GM18858 (cell line): ENCODE measurements around the gene COX7B2.

Source experiments
- ATAC-seq: cut with Tn5 transposase; IDR thresholded peaks from one replicate; pipeline ENCODE4 v1.9.1; 2021; ENCODE audit not compliant: unreplicated experiment

The COX7B2 gene

GRCh38 chr4:46890056-46890455 is 19.0 kb downstream of the COX7B2 start:
- no peak for ATAC-seq

- no peak for ATAC-seq
Measured at GRCh38 chr4:46889410-46889809, 19.6 kb downstream of the COX7B2 start.

DNA sequence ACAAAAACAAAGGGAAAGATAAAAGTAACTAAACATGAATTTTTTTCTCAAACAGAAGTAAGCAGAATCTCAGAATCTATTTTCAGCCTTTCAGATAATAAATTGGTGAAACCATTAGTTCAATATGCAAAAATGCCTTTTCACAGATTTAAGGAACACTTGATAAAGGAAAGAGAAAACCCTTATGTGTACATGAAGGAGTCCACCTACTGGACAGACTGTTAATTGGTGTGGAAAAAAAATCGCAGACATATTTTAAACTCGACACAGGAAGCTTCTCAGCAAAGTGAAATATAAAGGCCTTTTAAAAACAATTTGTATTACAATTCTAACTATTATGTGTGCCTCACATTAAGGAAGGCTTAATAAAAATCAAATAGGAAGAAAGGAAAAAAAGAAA is 22.3 kb downstream of the COX7B2 start:
- no peak for ATAC-seq

DNA sequence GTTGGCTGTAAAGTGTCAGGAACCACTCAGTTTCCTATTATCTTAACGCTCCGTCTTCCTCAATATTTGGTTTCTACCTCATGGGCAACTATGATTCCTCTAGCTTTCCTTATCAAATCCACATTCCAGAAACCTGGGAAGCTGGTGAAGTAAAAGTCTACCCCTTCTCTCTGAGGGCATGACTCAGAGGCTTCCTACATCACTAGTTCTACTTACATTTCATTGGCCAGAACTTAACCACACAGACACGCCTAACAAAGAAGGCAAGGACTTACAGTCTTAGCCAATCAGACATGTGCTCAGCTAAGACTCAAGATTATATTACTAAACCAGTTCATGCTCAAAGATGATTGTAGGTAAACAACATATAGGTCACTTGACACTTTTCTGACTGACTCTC is 30.4 kb downstream of the COX7B2 start:
- ATAC-seq = no peak

DNA sequence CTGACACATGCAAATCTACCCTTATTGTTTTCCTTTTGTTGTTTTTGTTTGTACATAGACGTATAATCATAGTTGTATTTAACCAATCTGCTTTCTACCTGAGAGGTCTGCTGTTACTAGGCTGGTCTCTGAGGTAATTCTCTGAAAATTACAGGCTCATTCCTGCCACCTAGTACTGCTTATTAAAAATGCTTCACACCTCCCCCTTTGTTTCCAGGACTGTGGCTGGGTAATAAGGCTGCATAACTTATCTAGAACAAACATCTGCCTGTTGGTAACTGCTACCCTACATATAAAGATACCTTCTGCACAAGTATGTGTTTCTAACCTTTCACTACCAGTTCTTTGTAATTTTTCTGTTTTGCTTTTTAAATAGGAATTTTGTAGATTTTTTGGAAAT is 34.2 kb downstream of the COX7B2 start:
- no peak for ATAC-seq

DNA sequence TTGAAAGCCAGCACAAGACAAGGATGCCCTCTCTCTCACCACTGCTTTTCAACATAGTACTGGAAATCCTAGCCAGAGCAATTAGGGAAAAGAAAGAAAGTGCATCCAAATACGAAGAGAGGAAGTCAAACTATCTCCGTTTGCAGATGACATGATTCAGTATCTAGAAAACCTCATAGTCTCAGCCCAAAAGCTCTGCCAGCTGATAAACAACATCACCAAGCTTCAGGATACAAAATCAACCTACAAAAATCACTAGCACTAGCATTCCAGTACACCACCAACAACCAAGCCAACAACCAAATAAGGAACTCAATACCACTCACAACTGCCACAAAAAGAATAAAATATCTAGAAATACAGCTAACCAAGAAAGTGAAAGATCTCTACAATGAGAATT is 38.6 kb downstream of the COX7B2 start:
- no peak for ATAC-seq

GRCh38 chr4:46856333-46856732 is 52.7 kb downstream of the COX7B2 start:
- ATAC-seq = no peak

DNA sequence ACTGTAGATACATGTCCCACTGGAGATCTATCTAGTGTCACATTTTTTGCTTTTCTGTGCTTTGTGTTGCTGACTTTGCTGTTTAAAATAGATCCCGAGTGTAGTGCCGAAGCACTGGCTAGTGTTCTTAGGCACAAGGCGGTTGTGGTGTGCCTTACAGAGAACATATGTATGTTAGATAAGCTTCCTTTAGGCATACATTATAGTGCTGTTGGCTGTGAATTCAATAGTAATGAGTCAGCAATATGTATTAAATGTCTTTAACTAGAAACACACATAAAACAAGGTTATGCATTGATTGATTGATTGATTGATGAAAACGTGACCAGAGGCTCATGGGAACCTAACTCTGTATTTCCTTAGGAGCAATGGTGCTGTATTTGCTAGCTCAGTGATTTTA is 56.2 kb downstream of the COX7B2 start:
- ATAC-seq = no peak

- no peak for ATAC-seq
Measured at GRCh38 chr4:46850026-46850425, 59.0 kb downstream of the COX7B2 start.

GRCh38 chr4:46844325-46844917 is 64.6 kb downstream of the COX7B2 start:
- ATAC-seq = peak; percentile 60

DNA sequence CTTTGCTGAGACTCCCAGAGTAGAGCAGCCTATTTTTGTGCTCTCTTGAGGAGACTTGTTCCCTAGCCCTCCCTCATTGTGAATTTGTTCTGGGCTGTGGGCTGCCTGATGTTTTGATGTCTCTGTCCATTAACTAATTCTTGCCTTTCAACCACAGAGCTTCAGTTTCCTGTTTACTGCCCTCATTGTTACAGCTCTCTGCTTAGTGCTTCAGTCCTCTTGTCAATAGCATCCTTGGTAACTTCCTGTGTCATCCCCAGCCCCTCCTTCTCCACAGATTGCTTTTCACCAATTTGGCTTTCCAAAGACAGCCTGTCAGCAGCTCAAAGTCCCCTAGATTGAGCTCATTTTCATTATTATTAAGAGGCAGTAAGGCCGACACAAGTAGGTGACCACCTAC is 69.9 kb downstream of the COX7B2 start:
- no peak for ATAC-seq

DNA sequence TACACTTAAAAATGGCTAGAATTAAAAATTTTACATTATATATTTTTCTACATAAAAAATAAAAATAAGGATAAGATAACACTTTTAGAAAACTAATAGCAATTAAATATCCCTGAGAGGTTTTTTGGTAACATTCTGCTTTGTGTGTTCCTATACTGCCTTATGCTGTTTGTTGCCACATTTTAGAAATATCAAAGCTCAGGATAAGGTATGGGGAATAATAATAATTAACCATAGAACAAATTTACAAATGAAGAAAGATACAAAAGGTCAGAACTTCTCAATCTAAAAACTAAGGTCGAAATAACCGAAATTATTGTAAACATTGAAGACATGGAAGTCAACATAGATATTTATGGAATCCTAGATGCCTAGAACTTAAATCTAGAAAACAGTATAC is 71.4 kb downstream of the COX7B2 start:
- no peak for ATAC-seq

- ATAC-seq = no peak
Measured at GRCh38 chr4:46836584-46836983, 72.5 kb downstream of the COX7B2 start.

DNA sequence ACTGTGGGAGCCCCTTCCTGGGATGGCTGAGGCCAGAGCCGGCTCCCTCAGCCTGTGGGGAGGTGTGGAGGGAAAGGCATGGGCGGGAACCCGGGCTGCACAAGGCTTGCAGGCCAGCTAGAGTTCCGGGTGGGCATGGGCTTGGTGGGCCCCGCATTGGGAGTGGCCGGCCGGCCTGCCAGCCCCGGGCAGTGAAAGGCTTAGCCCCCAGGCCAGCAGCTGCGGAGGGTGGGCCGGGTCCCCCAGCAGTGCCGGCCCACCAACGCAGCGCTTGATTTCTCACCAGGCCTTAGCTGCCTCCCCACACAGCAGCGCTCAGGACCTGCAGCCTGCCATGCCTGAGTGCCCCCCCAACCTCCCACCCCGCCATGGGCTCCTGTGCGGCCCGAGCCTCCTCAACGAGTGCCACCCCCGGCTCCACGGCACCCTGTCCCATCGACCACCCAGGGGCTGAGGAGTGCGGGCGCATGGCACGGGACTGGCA is 78.0 kb downstream of the COX7B2 start:
- ATAC-seq = no peak

DNA sequence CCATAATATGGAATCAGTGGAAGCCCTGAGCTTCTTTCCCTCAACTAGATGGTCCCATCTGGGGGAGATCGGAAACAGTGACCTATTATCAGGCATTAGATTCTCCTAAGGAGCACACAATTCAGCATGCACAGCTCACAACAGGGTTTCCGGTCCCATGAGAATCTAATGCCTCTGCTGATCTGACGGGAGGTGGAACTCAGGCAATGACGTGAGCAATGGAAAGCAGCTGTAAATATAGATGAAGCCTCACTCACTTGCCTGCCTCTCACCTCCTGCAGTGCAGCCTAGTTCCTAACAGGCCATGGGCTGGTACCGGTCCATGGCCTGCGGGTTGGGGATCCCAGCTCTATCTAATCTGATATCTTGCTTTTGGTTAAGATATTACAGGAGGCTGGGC is 88.9 kb downstream of the COX7B2 start:
- no peak for ATAC-seq

- no peak for ATAC-seq
Measured at GRCh38 chr4:46819095-46819494, 90.0 kb downstream of the COX7B2 start.

- no peak for ATAC-seq
Measured at GRCh38 chr4:46818604-46819003, 90.4 kb downstream of the COX7B2 start.

DNA sequence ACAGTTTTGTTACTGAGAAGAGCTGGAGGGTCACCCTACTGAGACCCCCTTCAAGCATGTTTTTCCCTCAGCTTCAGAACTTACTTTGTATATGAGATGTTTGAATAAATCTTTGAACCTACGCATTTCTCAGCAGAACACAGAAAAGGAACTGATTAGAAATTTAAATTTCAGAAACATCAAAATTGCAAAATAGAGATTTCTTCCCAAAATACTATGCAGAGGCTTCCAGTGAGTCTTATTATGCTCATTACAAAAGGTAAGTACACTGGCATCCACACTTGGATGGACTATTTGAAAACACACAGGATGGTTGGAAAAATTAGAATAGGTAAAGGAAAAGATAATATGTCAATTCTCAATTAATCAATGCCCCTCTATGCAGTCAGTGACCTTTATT is 91.2 kb downstream of the COX7B2 start:
- ATAC-seq = no peak

- ATAC-seq = no peak
Measured at GRCh38 chr4:46804781-46805413, 104.1 kb downstream of the COX7B2 start.

DNA sequence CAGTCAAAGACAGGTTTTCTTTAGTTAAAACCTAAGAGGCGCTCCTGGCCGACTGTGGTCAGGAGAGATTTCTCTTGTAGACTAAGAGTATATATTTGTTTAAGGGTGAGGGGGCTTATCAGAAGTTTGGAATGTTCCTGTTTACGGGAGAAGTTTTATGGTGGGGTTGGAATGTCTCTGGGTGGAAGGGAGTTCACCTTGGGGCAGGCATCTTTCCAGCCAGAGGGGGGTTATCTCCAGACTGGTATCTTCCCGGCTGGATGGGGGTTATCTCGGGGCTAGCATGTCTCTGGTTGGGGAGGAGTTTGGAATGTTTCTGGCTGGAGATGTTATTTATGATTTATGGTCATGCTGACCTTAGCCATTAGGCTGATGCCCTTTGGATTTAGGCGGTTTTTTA is 116.0 kb downstream of the COX7B2 start:
- ATAC-seq = no peak

GRCh38 chr4:46781434-46782092 is 127.5 kb downstream of the COX7B2 start:
- ATAC-seq = no peak

DNA sequence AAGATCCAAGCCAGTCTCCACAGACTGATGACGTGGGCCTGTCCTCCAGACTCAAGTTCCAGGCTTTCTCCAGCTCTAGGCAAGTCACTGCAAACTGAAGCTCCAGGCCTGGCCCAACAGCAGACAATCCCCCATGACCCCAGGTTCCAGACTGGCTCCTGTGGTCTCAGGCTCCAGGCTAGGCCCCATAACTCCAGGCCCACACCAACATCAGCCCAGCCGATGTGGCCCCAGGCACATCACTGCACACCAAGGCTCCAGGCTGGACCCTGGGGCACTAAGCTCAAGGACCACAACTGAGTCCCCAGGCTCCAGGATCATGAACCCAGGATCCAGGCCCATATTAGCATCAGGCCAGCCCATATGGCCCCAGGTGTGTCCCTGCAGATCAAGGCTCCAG is 143.6 kb downstream of the COX7B2 start:
- no peak for ATAC-seq

DNA sequence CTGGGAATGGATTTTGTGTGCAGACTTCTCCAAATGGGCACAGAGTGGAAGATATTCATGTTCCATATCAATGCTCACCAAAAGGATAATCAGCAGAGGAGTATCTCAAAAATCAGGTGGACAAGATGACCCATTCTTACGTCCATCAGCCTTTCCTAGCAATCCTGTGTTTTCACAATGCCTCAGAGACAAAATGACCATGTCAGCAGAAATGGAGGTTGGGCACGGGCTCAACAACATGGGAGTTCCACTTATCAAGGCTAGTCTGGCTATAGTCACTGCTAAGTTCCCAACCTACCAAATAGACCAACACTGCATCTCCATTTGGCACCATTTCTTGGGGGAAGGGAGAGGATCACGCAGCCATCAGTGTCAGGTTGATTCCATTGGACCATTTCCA is 179.0 kb downstream of the COX7B2 start:
- no peak for ATAC-seq
